Right forelimb (tissue), 1 donor: ENCODE data around the gene PCBP4.
"Not testable (repeated sequence)": the region's sequence is repeated elsewhere in the genome, so short reads cannot be mapped to it uniquely, and the experiment has no call there.

Source experiments
- DNase-seq: peaks from one replicate; pipeline ENCODE4 v3.0.0-alpha.2; 2018

PCBP4 gene

GRCh38 chr3:51937611-51938450 is 29.4 kb downstream of the PCBP4 start:
- DNase-seq, result no peak

DNA sequence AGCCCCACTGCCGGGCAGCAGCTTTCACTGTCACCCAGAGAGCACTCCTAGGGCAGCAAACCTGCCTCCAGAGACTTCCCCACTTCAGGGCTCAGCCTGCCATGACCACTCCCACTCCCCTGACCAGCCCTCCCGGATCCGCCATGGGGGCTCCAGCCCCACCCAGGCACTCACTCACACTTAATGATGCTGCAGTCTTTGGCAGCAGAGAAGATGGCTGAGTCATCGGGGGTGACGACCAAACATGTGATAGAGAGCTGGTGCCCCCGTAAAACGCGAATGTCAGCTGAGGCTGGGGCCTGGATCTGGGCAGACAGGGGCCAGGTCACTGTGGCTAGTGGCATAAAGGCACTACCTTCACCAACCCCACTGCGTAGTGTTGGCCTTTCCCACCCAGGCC is 30.2 kb downstream of the PCBP4 start:
- DNase-seq, result no peak

DNA sequence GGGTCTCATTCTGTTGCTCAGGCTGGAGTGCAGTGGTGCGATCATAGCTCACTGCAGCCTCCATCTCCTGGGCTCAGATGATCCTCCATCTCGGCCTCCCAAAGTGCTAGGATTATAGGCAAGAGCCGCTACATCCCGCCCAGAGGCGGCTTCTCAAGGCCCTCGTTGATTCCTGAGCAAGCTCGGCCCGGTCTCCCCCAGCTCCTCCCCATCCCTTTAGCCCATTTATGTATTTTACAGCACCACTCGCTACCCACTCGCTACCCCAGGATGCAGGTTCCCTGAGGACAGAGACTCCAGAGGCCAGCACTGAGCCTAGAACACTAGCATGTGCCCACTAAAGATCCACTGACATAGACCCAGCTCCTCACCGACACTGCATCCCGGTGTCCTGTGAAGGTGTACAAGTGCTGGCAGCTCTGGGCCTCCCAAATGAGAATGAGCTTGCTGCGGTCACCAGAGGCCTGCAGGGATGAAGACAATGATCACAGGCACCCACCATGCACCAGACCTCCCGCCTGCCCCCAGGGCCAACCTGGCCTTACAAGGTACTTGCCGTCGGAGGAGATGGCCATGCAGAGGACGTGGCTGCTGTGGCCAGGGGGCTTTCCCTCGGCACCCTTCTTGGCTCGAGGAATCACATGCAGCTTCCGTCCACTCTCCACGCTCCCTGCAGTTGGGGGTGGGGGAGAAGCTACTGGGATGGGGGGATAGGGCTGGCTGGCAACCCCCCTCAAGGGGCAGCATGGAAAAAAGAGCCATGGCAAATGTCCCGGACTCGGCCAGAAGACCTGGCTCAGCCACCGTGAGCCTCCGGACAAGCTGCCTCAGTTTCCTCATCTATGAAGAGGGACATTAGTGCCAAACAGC is 31.1 kb downstream of the PCBP4 start:
- DNase-seq, result no peak

GRCh38 chr3:51934991-51935885 is 32.0 kb downstream of the PCBP4 start:
- DNase-seq, result no peak

DNA sequence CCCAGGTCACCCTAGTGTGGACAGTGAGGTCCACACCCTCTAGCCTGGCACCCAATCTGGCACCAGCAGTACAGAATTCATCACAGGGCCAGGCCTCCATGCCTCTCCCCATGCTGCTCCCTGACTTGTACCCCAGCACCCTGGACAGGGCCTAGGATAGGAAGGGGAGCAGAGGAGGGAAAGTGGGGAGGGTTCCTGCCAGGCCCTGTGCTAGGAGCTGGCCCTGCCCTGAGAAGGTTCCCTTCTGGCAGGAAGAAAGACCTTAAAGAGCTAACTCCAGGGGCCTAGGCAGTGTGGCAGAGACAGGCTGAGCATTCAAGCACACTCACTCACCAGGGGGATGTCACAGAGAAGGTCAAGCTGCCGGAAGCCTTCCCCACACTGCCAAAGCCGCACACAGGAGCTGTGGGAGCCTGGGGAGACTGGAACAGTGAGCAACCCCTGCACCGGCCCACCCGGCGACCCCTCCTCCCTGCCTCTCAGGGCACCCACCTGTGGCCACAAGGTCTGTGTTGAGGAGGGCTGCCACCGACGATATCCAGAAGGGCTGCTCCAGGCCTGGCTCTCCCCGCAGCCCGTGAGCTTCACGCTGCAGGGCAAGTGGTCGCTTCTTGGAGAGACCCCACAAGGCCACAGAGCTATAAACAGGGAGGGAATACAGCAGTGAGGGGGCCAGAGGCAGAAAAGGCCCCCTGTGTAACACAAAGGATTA is 33.0 kb downstream of the PCBP4 start:
- no peak for DNase-seq

GRCh38 chr3:51933471-51934138 is 33.6 kb downstream of the PCBP4 start:
- no peak for DNase-seq

DNA sequence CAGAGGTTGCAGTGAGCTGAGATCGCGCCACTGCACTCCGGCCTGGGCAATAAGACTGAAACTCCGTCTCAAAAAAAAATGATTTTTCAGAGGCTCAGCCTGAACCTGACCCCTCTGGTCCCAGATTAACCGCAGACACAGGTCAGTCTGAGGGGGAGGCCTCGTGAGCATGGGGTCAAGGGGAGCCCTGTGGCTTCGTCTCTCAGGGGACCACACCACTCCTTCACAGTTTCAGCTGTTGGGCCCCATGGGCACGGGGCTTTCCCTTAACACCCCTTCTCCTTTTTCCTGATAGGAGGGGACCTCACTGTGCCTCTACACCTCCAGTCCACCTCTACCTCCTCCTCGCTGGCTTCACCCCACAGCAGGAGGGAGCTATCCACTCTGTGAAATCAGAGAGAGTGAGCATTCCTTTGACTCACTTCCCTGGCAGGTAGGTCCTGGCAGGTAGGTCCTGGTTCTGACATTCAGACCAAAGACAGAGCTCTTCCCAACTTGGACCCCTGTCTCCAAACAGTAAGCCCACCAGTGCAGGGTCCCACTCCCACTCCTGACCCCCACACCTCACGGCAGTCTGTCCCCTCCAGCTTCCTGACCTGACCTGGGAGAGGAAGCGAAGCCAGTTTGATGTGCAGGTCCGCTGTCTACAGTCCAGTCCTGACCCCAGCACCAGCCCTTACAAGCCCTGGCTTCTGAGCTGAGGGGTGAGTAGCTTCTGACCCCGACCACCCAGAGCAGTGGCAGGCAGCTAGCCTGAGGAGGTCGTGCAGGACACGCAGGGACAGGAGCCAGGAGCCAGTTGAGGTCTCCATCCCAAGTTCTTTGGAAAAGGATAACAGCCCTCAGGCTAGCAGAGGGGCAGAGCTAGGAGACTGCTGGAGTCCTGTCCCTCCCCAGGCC is 34.5 kb downstream of the PCBP4 start:
- DNase-seq, result no peak

DNA sequence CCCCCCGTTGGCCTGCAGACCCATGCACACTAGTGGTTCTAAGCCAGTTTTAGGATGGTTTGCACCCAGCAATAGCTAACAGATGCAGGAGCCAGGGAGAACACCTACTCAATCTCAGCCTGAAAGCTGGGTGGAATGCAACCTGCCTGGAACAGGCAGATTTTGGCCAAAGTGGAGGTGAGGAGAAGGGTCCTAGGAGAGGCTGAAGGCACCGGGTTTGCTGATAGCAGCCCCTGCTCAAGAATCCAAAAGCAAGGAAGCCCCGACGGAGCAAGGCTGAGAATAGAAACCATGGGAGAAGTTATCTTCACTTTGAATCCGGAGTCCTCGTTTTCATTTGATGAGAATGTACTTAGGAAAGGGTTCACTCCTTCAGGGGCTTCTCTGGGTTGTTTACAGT is 35.5 kb downstream of the PCBP4 start:
- no peak for DNase-seq

- DNase-seq, result no peak
Observed at GRCh38 chr3:51930439-51930838, 36.8 kb downstream of the PCBP4 start.

DNA sequence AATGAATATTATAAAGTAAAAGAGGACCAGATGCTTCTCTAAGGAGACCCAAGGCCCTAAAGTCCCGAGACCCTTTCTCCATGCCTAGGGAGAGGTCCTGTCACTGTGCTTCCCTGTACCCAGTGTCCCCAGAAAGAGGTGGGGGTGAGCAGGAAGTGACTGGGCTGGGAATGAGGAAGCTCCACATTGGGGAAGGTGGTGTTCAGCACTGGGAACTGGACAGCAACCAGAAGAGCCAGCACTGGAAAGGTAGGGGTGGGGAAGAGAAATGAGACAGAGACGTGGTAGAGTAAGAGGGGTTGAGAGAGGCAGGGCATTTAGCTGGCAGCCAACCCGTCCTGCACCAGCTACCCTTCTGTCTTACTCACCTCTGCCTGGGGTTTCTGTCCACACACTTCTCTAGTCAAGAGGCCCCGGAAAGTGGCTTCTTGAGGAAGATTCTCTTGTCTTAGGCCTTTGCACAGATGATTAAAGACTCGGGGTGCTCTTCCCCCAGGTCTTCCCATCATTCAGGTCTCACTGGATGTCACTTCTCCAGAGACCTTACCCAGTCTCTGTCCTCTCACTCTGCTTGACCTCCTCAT is 37.7 kb downstream of the PCBP4 start:
- DNase-seq, result no peak

GRCh38 chr3:51928981-51929380 is 38.3 kb downstream of the PCBP4 start:
- not testable (repeated sequence) for DNase-seq

DNA sequence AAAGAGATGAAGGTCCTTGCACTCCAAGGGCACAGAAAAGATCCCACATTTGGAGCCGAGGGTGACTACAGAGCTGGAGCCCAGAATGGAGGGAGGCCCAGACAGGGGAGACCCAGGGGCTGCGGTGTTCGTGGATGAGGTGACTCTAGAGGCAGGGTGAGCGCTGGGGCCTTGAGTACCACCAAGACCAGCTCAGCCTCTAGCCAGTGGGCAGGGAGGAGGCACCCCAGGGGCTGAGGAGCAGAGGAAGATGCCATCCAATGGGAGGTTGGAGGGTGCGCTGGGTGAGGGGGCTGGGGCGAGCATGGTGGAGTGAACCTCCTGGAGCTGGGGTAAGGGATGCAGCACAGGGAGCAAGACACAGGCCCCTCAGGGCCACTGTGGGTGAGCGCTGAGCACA is 38.8 kb downstream of the PCBP4 start:
- DNase-seq, result no peak

- DNase-seq, result no peak
Observed at GRCh38 chr3:51927061-51927977, 39.9 kb downstream of the PCBP4 start.

DNA sequence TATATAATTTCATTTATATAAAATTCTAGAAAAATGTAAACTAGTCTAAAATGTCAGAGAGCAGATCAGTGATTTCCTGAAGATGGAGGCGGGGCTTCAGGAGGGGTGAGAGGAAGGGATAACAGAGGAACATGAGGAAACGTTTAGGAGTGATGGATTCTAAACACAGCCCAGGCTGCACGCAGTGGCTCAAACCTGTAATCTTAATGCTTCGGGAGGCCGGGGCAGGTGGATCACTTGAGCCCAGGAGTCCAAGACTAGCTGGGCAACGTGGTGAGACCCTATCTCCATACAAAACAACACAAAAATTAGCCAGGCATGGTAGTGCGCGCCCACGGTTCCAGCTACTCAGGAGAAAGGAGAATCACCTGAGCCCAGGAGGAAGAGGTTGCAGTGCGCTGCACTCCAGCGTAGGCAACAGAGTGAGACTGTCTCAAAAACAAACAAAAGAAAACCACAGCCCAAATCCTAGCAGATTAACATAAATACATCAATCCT is 46.1 kb downstream of the PCBP4 start:
- DNase-seq, result no peak

DNA sequence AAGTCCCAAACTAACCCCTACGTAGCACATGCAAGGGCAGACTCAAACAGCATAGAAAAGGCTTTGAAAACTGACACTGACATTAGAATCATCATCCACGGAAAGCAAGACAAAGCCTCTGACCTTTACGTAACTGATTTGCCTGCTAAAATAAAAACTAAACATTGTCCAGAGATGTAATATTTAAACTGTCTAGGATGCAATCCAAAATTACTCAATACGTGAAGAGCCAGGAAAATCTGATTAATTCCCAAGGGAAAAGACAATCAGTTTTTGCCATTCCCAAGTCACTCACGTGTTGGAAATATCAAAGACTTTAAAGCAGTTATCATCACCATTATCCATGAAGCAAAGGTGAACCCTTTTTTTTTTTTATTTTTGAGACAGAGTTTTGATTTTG is 50.8 kb downstream of the PCBP4 start:
- DNase-seq, result no peak

DNA sequence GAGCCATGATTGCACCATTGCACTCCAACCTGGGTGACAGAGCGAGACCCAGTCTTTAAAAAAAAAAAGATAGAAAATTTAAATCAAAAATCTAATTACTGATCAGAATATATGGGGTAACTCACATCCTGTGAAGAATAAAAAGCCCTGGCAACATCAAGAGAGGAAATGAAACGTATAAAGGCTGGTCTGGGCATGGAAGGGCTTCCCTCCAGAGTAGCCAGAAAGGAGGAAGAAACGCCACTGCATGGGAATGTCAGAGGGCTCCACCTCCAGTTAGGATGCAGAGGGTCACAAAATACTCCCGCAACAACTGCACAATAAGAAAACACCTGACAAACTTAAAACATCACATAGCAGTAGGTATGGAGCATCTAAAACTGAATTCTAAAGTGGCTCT is 59.2 kb downstream of the PCBP4 start:
- DNase-seq, result no peak
